HUDEP-2 (cell line): ENCODE data around the gene IFIT1.
"Not testable (repeated sequence)": the region's sequence is repeated elsewhere in the genome, so short reads cannot be mapped to it uniquely, and the experiment has no call there.

ENCODE experiments used
- DNase-seq, 76 experiments: peaks; one replicate each; lab custom pipeline; 2025; ENCODE audit not compliant: unreplicated experiment in 76 of 76; lab: John Stamatoyannopoulos, UW

The IFIT1 gene

GRCh38 chr10:89426230-89426868 lies 33.9 kb downstream of the IFIT1 start:
- DNase-seq, result peak in 13 of 76 experiments; percentile 1 to 42 (median 15)

- DNase-seq, result no peak
Observed at GRCh38 chr10:89427629-89428028, 35.2 kb downstream of the IFIT1 start.

GRCh38 chr10:89428877-89429276 lies 36.5 kb downstream of the IFIT1 start:
- no peak for DNase-seq

DNA sequence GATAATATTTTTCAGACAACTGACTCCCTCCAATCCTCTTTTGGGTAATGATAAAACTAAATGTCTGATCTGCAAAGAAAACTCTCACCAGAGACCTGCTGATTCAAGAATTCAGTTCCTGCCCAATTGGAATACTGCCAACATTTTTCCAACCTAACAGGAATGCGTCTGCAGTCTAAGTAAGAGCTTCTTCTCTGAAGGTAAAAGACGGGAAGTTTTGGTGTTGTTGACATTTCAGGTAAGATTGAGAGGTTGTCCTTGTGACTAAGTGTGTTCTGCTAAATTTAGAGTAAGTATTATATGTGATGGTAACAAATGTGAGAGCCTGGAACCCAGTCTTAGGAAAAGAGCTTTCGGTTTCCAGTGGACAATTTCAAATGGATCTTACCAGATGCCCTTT lies 39.6 kb downstream of the IFIT1 start:
- no peak for DNase-seq

- DNase-seq, result no peak
Observed at GRCh38 chr10:89438525-89438924, 46.1 kb downstream of the IFIT1 start.

DNA sequence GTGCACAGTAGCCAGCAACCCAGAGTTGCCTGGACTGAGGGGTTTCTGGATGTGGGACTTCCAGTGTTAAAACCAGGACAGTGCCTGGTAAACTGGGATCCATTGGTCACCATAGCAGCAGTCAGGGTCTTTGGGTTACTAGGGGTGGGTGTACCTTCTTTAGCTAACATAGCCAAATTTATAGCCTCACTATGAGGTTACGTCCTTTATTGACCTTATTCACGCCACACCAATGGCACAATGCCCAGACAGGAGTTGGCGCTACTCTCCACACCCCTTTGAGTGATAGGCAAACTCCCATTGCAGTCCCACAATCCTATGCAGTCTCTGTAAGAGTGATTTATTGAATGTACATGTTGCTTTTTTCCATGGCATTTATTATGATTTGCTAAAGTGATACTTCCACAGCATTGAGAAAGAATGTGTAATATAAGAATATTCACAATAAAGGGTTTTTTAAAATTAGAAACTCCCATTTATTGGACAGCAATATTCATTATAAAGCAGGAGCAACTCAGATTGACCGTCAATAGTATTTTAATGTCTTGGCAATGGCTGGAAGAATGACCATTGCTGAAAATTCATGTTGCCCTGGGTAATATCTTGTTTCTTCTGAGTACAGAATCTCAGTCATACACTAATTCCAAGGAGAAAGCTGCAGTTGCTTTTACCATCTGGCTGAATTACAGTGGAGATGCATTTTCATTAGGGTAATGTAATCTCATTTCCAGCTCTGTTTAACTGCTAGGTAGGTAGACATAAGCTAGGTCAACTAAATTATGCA lies 48.0 kb downstream of the IFIT1 start:
- DNase-seq, result peak in 44 of 76 experiments; percentile 1 to 59 (median 25)

DNA sequence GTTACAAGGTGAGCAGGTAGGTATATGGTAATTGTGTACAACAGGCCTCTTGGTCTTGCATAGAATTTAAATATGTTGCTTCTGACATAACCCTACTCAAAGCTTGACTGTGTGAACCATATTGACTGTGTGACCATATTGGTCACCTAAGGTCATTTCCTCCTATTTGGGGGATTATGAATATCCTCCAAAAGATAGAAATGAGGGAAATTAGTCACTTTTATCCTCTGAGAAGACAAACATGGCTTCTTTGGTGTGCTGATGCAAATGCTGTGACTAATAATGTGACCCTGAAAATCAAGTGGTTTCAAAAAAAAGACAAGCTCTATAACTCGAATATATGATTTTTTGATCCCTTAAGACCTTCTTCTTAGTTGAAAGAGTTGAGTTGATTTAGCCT lies 49.9 kb downstream of the IFIT1 start:
- DNase-seq, result no peak

DNA sequence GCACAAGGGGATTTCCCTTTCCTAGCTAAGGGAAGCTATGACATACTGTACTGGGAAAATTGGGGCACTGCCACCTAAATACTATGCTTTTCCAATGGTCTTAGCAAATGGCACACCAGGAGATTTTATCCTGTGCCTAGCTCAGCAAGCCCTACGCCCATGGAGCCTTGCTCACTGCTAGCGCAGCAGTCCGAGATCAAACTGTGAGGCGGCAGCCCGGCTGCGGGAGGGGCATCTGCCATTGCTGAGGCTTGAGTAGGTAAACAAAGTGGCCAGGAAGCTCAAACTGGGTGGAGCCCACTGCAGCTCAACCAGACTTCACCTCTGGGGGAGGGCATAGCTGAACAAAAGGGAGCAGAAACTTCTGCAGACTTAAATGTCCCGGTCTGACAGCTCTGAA lies 52.4 kb downstream of the IFIT1 start:
- DNase-seq, result not testable (repeated sequence)

- DNase-seq, result no peak
Observed at GRCh38 chr10:89450901-89451300, 58.5 kb downstream of the IFIT1 start.

- DNase-seq, result no peak
Observed at GRCh38 chr10:89452193-89452592, 59.8 kb downstream of the IFIT1 start.

DNA sequence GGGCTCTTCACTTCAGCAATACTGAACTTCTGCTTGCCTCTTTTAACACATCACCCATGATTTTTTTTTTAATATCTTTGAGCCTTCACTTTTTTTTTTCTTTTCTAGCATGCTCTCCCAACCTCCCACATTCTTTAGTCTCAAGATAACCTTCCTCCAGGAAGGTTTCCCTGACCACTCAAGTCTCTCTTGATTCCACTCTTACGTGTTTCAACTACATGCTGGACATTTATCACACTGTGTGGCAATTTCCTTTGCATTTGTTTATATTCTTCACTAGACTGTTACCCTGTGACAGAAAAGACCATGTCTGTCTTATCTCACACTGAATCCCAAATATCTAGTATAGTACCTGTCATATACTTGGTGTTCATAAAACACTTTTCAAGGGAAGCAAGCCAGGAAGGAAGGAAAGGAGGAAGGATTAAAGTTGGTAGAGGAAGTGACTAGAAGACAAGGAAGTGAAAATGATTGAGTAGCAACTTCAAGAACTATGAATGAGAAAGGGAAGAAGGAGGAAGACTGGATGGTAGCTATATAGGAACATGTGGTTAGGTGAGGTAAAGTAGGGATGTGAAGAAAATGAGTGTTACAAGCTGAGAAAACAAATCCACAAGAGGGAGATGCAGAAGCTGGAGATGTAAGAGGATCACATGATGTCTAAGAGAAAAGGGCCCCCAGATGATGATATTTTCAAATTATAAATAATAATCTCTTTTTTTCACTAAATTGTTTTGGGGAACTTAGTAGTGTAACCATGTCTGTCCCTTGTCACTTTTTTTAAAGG lies 62.3 kb downstream of the IFIT1 start:
- no peak for DNase-seq
